ENCODE data around the gene SPOP. TPM values are rescaled to one million over a fixed set of nuclear protein-coding genes. Genes with fewer than 3 reads are reported as not detected.

The SPOP gene
- total RNA-seq, 1 experiment from 2014 or later, result 58.0 TPM

DNA sequence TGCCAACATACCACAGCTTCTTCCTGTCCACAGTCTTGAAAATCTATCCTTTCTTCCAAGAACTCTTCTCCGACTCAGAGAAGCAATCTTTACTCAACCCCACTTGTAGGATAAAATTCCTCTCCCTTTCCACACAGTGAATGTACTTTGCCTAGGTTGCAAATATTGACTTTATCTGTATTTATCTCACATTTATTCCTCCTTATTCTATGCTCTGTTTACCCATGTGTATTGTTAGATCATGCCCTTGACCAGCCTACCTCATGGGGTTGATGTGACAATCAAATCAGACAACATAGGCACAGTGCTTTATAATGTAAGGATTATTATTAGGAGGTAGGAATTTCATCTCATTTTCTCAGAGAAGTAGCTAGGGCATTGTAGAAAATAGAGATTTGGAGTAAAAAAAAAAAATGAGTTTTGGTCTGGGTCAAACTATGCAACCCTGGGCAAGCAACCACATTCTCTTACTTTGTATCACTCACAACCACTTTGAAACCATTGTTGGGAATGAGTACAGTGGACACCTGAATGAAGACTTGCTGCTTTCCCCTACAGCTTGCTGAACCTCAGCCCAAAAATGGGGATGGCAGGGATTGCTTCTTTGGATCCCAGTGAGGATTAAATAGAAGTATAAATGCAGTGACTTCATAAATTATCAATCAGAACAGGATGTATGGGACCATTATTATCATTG, 38.9 kb upstream of the SPOP start:
- no TSS peak for BruUV-seq (replicated peaks)
- CTCF ChIA-PET, result no interaction called here
- ATAC-seq (no peak), DNase-seq (ENCODE audit: low read depth, low spot score) (no peak)
- Histone ChIP-seq H3K27me3 (ENCODE audit: control insufficient read depth, insufficient read depth, low read length) (no peaks in the 10 kb centered on the region), H3K9me3 (ENCODE audit: control insufficient read depth, insufficient read depth, low read depth, low read length) (no peaks in the 10 kb centered on the region), H3K27ac (ENCODE audit: low read length) (no peak overlapping the region), H3K4me3 (ENCODE audit: low read depth in 2 of 2, low read length in 2 of 2) (no peak overlapping the region), H3K4me1 (ENCODE audit: control insufficient read depth, insufficient read depth, low read length) (no peaks in the 10 kb centered on the region), H3K36me3 (ENCODE audit: control insufficient read depth, insufficient read depth, low read length) (no peaks in the 10 kb centered on the region)
- in situ Hi-C loops (cut with HindIII; ENCODE audit: low pct_unique_long_range_greater_than_20kb, low sequenced_read_pairs) (no loop called here), intact Hi-C loops (cut with micrococcal nuclease; ENCODE audit: unreplicated experiment) (no loop called here)
- POLR2A ChIA-PET, result interaction anchor here (0.6 kb wide), 1 partner anchor 88 kb away, joined by 4 read pairs; no protein-coding TSS in a partner anchor
- TF ChIP-seq SIN3A (IDR thresholded peaks at IDR 0.05; ENCODE audit: borderline replicate concordance, insufficient read depth, low read depth, low read length) (no peak), TCF7L2 (IDR thresholded peaks at IDR 0.05; ENCODE audit: low read depth, low read length) (no peak), POLR2AphosphoS5 (IDR thresholded peaks at IDR 0.05; ENCODE audit: low read depth, low read length) (no peak)
- TF ChIP-seq, protein P1, sequence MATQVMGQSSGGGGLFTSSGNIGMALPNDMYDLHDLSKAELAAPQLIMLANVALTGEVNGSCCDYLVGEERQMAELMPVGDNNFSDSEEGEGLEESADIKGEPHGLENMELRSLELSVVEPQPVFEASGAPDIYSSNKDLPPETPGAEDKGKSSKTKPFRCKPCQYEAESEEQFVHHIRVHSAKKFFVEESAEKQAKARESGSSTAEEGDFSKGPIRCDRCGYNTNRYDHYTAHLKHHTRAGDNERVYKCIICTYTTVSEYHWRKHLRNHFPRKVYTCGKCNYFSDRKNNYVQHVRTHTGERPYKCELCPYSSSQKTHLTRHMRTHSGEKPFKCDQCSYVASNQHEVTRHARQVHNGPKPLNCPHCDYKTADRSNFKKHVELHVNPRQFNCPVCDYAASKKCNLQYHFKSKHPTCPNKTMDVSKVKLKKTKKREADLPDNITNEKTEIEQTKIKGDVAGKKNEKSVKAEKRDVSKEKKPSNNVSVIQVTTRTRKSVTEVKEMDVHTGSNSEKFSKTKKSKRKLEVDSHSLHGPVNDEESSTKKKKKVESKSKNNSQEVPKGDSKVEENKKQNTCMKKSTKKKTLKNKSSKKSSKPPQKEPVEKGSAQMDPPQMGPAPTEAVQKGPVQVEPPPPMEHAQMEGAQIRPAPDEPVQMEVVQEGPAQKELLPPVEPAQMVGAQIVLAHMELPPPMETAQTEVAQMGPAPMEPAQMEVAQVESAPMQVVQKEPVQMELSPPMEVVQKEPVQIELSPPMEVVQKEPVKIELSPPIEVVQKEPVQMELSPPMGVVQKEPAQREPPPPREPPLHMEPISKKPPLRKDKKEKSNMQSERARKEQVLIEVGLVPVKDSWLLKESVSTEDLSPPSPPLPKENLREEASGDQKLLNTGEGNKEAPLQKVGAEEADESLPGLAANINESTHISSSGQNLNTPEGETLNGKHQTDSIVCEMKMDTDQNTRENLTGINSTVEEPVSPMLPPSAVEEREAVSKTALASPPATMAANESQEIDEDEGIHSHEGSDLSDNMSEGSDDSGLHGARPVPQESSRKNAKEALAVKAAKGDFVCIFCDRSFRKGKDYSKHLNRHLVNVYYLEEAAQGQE (IDR thresholded peaks at IDR 0.05; ENCODE audit: insufficient read depth in 1 of 2, low read depth in 2 of 2, low read length in 1 of 2), result no peak
- TF ChIP-seq, protein P2, sequence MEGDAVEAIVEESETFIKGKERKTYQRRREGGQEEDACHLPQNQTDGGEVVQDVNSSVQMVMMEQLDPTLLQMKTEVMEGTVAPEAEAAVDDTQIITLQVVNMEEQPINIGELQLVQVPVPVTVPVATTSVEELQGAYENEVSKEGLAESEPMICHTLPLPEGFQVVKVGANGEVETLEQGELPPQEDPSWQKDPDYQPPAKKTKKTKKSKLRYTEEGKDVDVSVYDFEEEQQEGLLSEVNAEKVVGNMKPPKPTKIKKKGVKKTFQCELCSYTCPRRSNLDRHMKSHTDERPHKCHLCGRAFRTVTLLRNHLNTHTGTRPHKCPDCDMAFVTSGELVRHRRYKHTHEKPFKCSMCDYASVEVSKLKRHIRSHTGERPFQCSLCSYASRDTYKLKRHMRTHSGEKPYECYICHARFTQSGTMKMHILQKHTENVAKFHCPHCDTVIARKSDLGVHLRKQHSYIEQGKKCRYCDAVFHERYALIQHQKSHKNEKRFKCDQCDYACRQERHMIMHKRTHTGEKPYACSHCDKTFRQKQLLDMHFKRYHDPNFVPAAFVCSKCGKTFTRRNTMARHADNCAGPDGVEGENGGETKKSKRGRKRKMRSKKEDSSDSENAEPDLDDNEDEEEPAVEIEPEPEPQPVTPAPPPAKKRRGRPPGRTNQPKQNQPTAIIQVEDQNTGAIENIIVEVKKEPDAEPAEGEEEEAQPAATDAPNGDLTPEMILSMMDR (IDR thresholded peaks at IDR 0.05), result no peak

DNA sequence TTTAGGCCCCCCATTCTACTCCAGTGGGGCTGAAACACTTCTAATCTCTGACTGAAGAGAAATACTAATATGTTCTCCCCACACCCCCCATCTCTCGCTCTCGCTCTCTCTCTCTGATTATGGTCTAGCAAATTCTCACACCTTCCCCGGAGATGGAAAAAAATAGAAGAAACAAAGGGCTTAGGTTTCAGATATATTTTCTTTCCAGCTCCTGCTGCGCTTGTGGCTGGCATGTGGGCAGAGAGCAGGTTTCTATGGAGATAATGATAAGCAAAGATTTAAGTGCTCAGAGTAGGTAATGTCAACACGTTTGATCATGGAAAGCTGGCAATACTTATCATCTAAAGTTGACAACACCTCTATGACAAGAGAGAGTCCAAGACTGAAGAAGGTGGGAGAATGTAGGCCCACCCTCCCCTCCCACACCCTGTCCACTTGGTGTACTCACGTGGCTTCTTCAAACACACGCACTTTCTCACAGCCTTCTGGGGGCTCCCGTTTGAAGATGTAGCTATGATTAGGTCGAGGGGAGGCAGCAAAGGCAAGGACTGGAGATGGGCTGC, 37.9 kb upstream of the SPOP start:
- no peak overlapping the region for H3K4me3 ChIP-seq (ENCODE audit: low read depth in 2 of 2, low read length in 2 of 2)
- DNase-seq (ENCODE audit: low read depth, low spot score) (no peak), ATAC-seq (no peak; the same call in 1 of the 2 replicates)
- in situ Hi-C loops (cut with HindIII; ENCODE audit: low pct_unique_long_range_greater_than_20kb, low sequenced_read_pairs), result no loop called here
- intact Hi-C loops (cut with micrococcal nuclease; ENCODE audit: unreplicated experiment), result no loop called here
- no peaks in the 10 kb centered on the region for H3K36me3 ChIP-seq (ENCODE audit: control insufficient read depth, insufficient read depth, low read length)
- ChIA-PET CTCF (no interaction called here), POLR2A (interaction anchor here (0.6 kb wide), 1 partner anchor 146 kb away, joined by 4 read pairs; no protein-coding TSS in a partner anchor)
- no TSS peak for BruUV-seq (replicated peaks)
- no peaks in the 10 kb centered on the region for H3K27me3 ChIP-seq (ENCODE audit: control insufficient read depth, insufficient read depth, low read length)
- no peak overlapping the region for H3K27ac ChIP-seq (ENCODE audit: low read length)
- H3K9me3 ChIP-seq (ENCODE audit: control insufficient read depth, insufficient read depth, low read depth, low read length), result no peaks in the 10 kb centered on the region
- TF ChIP-seq, protein P1 (IDR thresholded peaks at IDR 0.05; ENCODE audit: insufficient read depth in 1 of 2, low read depth in 2 of 2, low read length in 1 of 2), result no peak
- TF ChIP-seq SIN3A (IDR thresholded peaks at IDR 0.05; ENCODE audit: borderline replicate concordance, insufficient read depth, low read depth, low read length) (no peak), POLR2AphosphoS5 (IDR thresholded peaks at IDR 0.05; ENCODE audit: low read depth, low read length) (no peak), TCF7L2 (IDR thresholded peaks at IDR 0.05; ENCODE audit: low read depth, low read length) (no peak)
- TF ChIP-seq, protein P2 (IDR thresholded peaks at IDR 0.05), result no peak
- no peaks in the 10 kb centered on the region for H3K4me1 ChIP-seq (ENCODE audit: control insufficient read depth, insufficient read depth, low read length)
